Suprapubic skin (tissue), 4 donors: Measurements from ENCODE around the gene DGCR6. TPM values are rescaled to one million over a fixed set of nuclear protein-coding genes. Genes with fewer than 3 reads are reported as not detected.

Experiments used
- DNase-seq, 2 donors: peaks; one replicate each; pipeline ENCODE4 v3.0.0-alpha.2; 2019; ENCODE audit warnings: low spot score in 2 of 2
- H3K27ac ChIP-seq: fragments of 200-600 bp; sonication (generic); one replicate; pipeline ENCODE4 v1.5.1; 2019
- H3K27me3 ChIP-seq: fragments of 200-600 bp; sonication (generic); one replicate; pipeline ENCODE4 v1.5.1; 2019
- H3K36me3 ChIP-seq: fragments of 200-600 bp; sonication (generic); one replicate; pipeline ENCODE4 v1.5.1; 2019
- H3K4me1 ChIP-seq: fragments of 200-600 bp; sonication (generic); one replicate; pipeline ENCODE4 v1.5.1; 2019
- H3K4me3 ChIP-seq: fragments of 200-600 bp; sonication (generic); one replicate; pipeline ENCODE4 v1.5.1; 2019; ENCODE audit warnings: mild to moderate bottlenecking
- H3K9me3 ChIP-seq: fragments of 200-600 bp; sonication (generic); one replicate; pipeline ENCODE4 v1.5.1; 2019
- CTCF ChIP-seq, 2 donors: fragments of 200-600 bp in 1 of 2; fragments of 450-650 bp in 1 of 2; sonication (generic) in 1 of 2; IDR thresholded peaks; one replicate each; pipeline ENCODE4 v1.5.1; 2016 to 2019; ENCODE audit warnings: antibody characterized with exemption in 2 of 2, mild to moderate bottlenecking in 1 of 2, moderate library complexity in 1 of 2
- EP300 ChIP-seq: sonication (generic); formaldehyde crosslinking; IDR thresholded peaks from one replicate; pipeline ENCODE4 v1.6.1; 2017; ENCODE audit warnings: antibody characterized with exemption
- POLR2A ChIP-seq, 2 donors: fragments of 450-650 bp; IDR thresholded peaks; one replicate each; pipeline ENCODE4 v1.6.1; 2017; ENCODE audit warnings: antibody characterized with exemption in 2 of 2, mild to moderate bottlenecking in 2 of 2, moderate library complexity in 2 of 2
- POLR2AphosphoS5 ChIP-seq, 3 donors: sonication (generic); formaldehyde crosslinking; IDR thresholded peaks; one replicate each; pipeline ENCODE4 v1.6.1; 2017; ENCODE audit warnings: antibody characterized with exemption in 3 of 3
- WGBS: methylation state at CpG from one replicate; pipeline ENCODE4 v1.1.5; 2018; 5-methylcytosine and 5-hydroxymethylcytosine counted together
- total RNA-seq, 4 donors: library from RNA; depleted of rRNA; stranded (reverse); fragments of >200 nt; gene quantifications; one replicate each; pipeline ENCODE4 v1.1.0, GENCODE V29; 2016

DGCR6 gene
- total RNA-seq, 4 donors from 2014 or later = 4.9 to 11.2 (median 7.2) TPM

- Histone ChIP-seq H3K27me3 (no peaks in the 10 kb centered on the region), H3K36me3 (no peaks in the 10 kb centered on the region), H3K27ac (no peak overlapping the region), H3K4me1 (no peaks in the 10 kb centered on the region), H3K9me3 (no peaks in the 10 kb centered on the region), H3K4me3 (no peak overlapping the region)
- no CpG with 5 or more reads among the region's 20 CpGs for WGBS
- TF ChIP-seq POLR2AphosphoS5 (IDR thresholded peaks at IDR 0.05) (no peak), POLR2A (IDR thresholded peaks at IDR 0.05) (no peak), CTCF (IDR thresholded peaks at IDR 0.05) (no peak), EP300 (no peak)
- DNase-seq = no peak
These were observed 19.4 kb downstream of the DGCR6 start for GRCh38 chr22:18925368-18926064.

GRCh38 chr22:18927020-18927419, 20.9 kb downstream of the DGCR6 start:
- Histone ChIP-seq H3K27me3 (no peaks in the 10 kb centered on the region), H3K9me3 (no peaks in the 10 kb centered on the region), H3K27ac (no peak overlapping the region), H3K4me1 (no peaks in the 10 kb centered on the region), H3K36me3 (no peaks in the 10 kb centered on the region), H3K4me3 (no peak overlapping the region)
- TF ChIP-seq POLR2AphosphoS5 (IDR thresholded peaks at IDR 0.05) = no peak
- TF ChIP-seq CTCF (IDR thresholded peaks at IDR 0.05) = no peak
- TF ChIP-seq EP300 = no peak
- no peak for TF ChIP-seq POLR2A (IDR thresholded peaks at IDR 0.05)
- DNase-seq = no peak
- no CpG with 5 or more reads among the region's 4 CpGs for WGBS

GRCh38 chr22:18927573-18927972, 21.5 kb downstream of the DGCR6 start:
- H3K27me3 ChIP-seq = no peaks in the 10 kb centered on the region

GRCh38 chr22:18929459-18929858, 23.3 kb downstream of the DGCR6 start:
- WGBS = no CpG with 5 or more reads among the region's 5 CpGs
- H3K27me3 ChIP-seq = no peaks in the 10 kb centered on the region
- peak in 1 of 2 donors; percentile 68 for DNase-seq
- H3K9me3 ChIP-seq = no peaks in the 10 kb centered on the region
- no peak overlapping the region for H3K4me3 ChIP-seq
- TF ChIP-seq EP300 = no peak
- no peak for TF ChIP-seq POLR2AphosphoS5 (IDR thresholded peaks at IDR 0.05)
- TF ChIP-seq CTCF (IDR thresholded peaks at IDR 0.05) = no peak
- no peak for TF ChIP-seq POLR2A (IDR thresholded peaks at IDR 0.05)
- H3K36me3 ChIP-seq = no peaks in the 10 kb centered on the region
- no peaks in the 10 kb centered on the region for H3K4me1 ChIP-seq
- no peak overlapping the region for H3K27ac ChIP-seq

More at GRCh38 chr22:18927573-18927972, 21.5 kb downstream of the DGCR6 start:
- DNase-seq = no peak
- Histone ChIP-seq H3K9me3 (no peaks in the 10 kb centered on the region), H3K4me1 (no peaks in the 10 kb centered on the region), H3K27ac (no peak overlapping the region), H3K4me3 (no peak overlapping the region), H3K36me3 (no peaks in the 10 kb centered on the region)
- TF ChIP-seq POLR2AphosphoS5 (IDR thresholded peaks at IDR 0.05) = no peak
- no peak for TF ChIP-seq POLR2A (IDR thresholded peaks at IDR 0.05)
- no peak for TF ChIP-seq CTCF (IDR thresholded peaks at IDR 0.05)
- no peak for TF ChIP-seq EP300
- no CpG with 5 or more reads among the region's 5 CpGs for WGBS

GRCh38 chr22:18931905-18932652, 26.0 kb downstream of the DGCR6 start:
- TF ChIP-seq POLR2A (IDR thresholded peaks at IDR 0.05) (no peak), EP300 (no peak), POLR2AphosphoS5 (IDR thresholded peaks at IDR 0.05) (no peak)
- Histone ChIP-seq H3K9me3 (no peaks in the 10 kb centered on the region), H3K27me3 (no peaks in the 10 kb centered on the region), H3K27ac (no peak overlapping the region), H3K4me1 (no peaks in the 10 kb centered on the region), H3K4me3 (no peak overlapping the region), H3K36me3 (no peaks in the 10 kb centered on the region)
- no CpG with 5 or more reads among the region's 16 CpGs for WGBS
- no peak for DNase-seq
